ENCODE measurements around the gene SRBD1.

DNA sequence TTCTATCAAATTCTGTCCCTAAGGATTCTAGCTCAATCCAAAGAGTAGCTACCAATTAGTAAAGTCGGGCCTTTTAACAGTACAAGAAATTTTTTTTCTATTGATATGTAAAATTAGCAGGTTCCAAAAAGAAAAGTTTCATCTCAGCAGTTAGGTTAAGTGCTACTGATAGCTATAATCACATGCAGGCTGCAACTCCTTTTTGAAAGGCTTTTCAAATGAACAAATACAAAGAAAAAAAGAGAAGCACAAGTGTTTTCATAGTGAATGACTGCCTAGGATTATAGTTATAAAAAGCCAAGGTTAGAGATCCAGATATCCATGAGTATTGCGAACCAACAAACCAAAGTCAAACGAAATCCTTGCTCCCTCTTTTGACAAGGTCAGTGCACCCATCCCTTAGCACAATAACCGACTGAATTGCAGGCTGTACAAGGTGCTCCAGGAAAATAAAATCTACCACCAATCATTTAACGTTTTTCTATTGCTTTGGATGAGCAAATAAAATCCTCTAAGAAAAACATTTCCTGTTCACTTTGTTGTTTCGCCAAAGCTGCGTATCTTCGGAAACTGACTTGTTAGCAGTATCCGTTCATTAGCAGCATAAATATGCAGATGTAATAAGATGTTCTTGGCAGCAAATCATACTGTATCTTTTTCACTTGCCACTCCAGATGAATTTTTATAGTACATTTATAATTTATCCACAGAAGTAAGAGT lies 100.2 kb downstream of the SRBD1 start:
- TF ChIP-seq, protein P1, sequence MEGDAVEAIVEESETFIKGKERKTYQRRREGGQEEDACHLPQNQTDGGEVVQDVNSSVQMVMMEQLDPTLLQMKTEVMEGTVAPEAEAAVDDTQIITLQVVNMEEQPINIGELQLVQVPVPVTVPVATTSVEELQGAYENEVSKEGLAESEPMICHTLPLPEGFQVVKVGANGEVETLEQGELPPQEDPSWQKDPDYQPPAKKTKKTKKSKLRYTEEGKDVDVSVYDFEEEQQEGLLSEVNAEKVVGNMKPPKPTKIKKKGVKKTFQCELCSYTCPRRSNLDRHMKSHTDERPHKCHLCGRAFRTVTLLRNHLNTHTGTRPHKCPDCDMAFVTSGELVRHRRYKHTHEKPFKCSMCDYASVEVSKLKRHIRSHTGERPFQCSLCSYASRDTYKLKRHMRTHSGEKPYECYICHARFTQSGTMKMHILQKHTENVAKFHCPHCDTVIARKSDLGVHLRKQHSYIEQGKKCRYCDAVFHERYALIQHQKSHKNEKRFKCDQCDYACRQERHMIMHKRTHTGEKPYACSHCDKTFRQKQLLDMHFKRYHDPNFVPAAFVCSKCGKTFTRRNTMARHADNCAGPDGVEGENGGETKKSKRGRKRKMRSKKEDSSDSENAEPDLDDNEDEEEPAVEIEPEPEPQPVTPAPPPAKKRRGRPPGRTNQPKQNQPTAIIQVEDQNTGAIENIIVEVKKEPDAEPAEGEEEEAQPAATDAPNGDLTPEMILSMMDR (IDR thresholded peaks at IDR 0.05) = no peak
- TF ChIP-seq EP300 (IDR thresholded peaks at IDR 0.05) = no peak
- TF ChIP-seq POLR2A (IDR thresholded peaks at IDR 0.05) = no peak
